Femur (tissue), 1 donor: ENCODE measurements around the gene TFPT.

Source experiments
- DNase-seq: peaks from one replicate; pipeline ENCODE4 v3.0.0-alpha.2; 2017

The TFPT gene, protein sequence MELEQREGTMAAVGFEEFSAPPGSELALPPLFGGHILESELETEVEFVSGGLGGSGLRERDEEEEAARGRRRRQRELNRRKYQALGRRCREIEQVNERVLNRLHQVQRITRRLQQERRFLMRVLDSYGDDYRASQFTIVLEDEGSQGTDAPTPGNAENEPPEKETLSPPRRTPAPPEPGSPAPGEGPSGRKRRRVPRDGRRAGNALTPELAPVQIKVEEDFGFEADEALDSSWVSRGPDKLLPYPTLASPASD

DNA sequence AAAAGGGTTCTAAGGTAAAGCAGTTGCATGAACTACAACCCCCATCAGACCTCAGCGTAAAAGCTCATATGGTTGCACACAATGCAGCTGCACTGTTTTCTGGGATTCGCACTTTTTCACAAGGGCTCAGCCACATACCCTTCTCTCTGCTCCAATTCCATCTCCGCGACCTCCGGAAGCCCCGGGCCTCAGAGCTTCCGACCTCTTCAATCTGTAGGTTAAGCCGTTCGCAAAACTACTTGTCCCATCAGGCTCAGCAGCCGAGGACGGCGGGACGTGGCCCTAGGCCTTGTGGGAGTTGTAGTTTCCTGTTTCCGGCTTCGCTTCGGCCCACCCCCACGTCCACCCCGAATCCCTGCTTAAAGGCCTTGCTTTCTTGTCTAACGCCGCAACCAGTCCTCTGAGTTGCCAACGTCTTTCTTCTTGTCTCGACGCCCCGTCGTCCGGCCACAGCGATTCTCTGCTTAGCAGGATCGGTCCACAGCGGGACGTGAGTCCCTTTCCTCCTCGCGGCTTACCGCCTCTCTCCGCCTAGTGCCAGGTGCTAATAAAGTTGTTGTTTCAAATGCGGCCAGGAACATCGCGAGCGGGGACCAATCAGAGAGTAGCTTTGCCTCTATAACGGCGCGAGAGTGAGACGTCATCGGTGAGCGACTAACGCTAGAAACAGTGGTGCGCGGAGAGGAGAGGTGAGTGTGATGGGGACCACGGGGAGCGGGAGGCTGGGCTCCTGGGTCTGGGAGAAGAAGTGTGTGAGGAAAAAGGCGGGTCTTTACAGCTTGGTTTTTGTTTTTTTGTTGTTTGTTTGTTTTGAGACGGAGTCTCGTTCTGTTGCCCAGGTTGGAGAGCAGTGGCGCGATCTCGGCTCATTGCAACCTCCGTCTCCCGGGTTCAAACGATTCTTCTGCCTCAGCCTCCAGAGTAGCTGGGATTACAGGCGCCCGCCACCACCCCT, at the start of gene TFPT, which contains the start of gene PRPF31:
TSS of gene TFPT (minus strand) at position 549 of the 955 bp plus-strand sequence. CDS start at position 161, 388 bp downstream.
TSS of gene PRPF31 (plus strand) at position 646 of the 955 bp plus-strand sequence. CDS start 2,525 bp downstream, outside the sequence.
- DNase-seq = peak; percentile 97

DNA sequence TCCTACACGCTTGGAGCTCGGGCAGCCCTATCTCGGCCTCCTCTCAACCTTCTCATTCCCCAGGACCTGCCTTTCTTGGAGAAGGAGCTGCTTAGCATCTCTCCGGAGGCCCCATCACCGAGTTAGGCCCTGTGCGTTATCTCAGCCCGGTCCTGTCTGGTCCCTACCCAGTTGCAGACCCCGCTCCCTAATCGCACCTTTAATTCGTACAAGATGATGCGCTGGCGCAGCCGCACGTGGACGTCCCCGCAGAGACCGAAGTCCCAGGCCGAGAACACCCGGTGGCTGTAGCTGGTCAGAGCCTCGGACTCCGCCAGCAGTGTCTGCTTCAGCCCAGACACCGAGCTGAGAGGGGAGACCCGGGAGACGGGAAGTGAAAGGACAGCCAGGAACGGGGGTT, 49.8 kb upstream of the TFPT start:
- no peak for DNase-seq

DNA sequence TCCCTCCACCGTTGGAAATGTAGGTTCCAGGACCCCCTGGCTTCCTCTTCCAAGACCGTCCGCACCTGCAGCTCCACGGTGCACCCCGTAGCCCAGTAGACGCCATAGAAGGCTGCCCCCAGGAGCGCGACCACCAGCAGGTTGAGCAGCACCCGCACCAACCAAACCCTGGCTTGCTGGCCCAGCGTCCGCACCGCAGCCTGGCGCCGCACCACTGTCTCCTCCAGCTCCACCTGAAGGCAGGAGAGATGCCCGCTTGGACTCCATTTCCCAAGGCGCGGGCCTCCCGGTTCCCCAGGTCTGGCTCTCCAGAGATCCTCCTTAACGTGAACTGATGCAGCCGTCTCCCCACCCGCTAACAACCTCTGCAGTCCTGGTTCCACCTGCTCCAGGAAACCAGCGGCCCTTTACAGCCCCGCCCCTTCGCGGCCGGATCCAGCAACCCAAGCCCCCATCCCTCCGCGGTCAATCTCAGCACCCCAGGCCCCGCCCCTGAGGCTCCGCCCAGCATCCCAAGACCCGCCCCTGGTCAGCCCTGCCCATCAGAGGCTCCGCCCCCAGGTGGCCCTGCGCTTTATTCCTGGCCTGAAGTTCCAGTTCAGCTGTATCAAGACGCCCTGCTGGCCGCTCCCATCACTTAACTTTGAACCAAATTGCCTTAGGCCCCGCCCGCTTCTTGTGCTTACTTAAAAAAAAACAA, 49.1 kb upstream of the TFPT start:
- peak; percentile 80 for DNase-seq

DNA sequence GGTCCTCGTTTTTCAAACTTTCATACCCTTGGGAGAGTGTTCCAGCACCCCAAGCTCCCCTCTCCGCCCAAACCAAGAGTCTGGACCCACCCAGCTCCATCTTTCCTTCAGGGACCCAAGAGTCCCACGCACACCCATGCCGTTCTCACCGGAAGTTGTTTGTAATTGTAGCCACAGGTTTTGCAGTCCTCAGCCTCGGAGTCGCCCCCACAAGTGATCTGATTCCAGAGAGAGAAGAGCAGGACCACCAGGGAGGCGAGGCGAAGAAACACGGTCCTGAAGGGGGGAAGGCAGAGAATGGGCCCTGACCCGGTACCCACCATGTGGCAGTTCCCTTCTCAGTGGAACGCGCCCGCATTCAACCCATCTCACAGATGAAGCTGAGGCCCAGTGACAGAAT, 47.4 kb upstream of the TFPT start:
- no peak for DNase-seq

DNA sequence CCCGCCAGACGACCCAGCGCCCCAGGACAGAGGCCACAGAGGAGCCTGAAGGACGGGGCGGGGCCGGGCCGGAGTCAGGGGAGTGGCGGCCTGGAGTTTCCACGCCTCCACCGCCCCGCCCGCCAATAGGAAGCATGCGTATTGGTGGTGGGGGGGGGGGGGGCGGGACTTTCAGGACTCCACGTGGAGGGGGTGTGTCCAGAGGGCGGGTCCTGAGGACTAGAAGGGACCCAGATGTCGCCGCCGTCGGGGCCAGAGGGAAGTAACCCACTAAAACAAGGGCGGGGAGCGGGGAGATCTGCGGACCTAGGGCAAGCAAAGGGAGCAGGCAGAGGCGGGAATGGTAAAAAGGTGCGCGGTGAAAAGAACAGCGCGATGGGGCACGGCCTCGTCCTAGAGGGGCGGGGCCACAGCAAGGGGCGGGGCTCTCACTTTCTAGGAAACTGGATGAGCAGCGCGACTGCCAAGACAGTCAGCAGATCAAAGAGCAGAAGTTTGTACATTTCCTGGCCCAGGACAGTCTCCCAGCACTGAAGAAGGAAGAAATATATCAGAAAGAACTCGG, 46.9 kb upstream of the TFPT start:
- peak; percentile 91 for DNase-seq

DNA sequence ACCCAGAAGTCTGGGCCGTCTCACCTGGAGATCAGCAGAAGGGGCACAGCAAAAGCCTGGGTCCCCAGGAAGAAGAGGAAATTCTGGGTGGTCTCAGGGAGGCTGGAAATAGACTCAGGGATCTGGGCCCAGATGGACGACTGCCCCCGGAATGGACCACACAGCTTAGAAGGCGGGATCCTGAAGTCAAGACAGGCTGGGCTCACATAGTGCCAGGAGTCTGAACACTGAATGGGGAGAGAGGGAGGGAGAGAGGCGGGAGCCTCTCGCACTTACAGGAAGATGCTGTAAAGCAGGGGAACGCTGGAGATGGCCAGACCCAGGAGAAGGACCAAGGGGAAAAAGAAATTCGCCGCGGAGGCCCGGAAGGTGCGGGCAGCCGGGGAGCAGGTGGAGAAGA, 45.4 kb upstream of the TFPT start:
- DNase-seq = no peak

DNA sequence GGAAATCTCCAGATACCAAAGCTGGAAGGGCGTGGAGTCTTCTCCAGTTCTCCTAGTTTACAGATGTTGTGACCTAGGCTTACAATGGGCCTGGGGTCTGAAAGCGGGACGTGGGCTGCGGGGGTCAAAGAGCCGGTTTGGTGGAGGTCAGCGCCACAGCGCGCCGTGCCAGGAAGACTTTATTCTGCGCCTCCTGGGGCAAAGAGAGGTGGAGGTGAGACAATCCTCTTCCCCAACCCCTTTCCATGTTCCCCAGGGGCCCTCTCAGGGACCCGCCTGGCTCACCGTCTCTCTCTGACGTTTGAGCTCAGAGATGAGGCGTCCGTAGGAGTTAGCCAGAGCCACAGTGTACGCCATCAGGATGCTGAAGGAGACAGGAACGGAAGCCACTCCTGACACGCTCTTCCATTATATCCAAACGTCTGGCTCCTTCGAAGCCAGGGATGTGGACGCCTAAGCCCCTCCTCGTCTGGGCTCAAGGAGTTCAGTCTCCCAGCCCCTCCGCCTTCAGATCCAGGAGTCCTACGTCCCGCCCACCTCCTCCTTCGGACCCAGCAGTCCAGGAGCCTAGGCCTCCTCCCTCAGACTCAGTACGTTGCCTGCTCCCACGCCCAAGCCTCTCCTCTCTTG, 44.8 kb upstream of the TFPT start:
- DNase-seq = no peak

DNA sequence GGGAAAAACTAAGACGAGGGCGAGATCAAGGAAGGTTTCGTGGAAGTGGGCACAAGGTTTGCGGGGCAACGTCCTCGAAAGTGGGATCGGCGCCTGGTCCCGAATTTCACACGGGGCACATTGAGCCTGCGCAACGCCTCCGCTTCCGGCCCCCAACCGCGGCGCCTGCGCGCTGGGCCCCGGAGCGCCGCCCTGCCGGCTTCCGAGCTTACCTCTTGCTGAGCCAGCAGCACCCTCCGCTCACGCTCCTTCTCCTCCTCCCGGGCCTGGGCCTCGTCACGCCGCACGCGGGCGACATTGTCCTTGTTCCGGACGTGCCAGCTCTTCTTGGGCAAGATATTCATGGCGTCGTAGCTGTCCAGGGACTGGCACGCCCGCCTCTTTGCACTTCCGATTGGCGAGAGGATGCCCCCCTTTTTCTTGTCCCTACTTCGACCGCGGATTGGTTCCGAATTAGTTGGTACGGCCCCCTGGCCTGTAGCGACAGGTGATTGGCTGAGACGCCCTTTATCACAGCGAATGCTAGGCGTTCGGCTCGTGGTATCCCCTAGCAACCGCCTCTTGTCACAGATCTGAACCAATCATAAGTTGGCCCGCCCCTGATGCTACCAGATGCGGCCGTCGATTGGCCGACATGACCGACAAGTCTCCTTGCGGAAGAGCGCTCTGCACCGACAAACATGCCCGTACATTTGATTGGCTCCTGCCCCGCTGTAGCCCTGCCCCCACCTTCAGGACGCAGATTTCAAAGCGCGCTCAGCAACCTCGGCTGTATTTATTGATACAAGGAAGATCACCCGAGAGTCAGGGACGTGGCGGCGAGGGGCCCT, 44.1 kb upstream of the TFPT start, which contains the start of gene LENG1:
TSS of gene LENG1 (minus strand) at position 370 of the 830 bp plus-strand sequence. CDS start at position 344, 26 bp downstream.
- DNase-seq = peak; percentile 100

DNA sequence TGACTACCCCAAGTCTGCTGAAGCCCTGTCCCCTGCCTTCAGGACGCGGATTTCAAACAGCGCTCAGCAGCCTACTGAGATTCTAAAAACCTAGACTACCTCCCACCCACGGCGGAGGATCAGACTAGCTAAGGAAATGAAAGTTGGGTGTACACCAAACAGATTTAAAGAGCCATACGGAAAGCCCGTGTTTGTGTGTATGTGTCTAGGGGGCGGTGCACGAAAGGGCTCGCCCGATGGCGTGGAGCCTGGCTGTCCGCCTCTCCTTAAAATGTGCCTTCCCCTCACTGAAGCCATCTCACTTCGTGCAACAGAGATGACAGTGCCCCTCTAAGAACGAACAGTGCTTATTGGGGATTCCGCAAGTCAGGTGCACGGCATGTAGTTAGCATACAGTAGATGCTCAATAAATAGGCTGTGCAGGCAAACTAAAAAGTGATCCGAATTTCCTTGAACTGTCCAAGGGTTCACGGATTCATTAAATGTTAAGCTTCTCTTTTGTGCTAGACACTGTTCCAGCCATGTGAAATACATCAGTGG, 43.4 kb upstream of the TFPT start:
- DNase-seq = no peak

DNA sequence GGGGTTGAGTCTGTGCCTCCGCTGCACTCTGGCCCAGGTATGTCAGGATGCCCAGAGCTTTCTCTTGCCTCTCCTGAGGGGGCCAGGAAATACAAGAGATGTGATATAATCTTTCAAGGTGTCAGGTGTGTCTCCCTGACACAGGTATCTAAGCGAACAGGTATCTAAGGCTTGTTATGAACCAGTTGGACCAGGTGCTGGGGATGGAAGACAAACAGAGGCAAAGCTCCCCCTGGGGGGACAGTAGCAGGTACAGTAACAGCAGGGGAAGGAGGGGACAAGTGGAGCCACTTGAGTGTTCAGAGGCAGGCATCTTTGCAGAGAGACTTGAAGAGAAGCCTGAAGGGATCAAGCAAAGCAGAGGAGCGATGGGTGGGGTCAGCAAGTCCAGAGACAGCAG, 41.5 kb upstream of the TFPT start:
- no peak for DNase-seq

DNA sequence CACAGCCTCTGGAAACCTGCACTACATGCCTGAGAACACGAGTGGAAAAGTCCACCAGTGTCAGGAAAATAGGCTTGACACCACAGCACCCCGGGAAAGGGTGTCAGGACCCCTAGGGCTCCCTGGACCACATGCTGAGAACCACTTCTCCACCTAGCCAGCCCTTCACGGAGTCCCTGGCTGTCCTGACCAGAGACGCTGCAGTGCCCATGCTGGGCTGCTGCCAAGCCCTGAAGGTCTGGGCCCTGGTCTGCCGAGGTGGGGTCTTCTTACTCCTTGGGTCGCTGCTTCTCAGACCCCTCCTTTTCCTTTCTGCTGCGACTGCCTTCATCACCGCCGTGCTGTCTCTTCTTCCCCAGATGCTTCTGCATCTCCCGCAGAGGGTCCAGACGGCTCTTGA, 41.0 kb upstream of the TFPT start:
- no peak for DNase-seq

DNA sequence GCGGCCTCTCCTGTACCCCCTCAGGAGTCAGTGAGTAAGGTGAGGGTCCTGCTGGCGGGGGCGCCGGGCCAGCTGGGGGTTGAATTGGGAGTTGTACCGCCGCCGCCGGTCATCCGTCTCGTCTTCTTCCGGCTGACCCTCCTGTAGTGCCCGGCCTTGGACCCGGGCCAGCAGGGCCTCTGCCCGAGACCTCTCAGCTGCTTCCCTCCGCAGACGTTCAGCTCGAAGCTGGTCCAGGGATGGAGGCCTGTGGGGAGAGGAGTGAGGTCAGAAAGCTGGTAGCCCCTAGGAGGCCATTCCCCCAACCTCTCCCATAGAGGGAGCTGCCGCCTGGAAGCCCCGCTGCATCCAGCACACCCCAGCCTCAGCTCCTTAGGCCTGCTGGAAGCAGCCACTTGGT, 40.2 kb upstream of the TFPT start:
- DNase-seq = no peak

DNA sequence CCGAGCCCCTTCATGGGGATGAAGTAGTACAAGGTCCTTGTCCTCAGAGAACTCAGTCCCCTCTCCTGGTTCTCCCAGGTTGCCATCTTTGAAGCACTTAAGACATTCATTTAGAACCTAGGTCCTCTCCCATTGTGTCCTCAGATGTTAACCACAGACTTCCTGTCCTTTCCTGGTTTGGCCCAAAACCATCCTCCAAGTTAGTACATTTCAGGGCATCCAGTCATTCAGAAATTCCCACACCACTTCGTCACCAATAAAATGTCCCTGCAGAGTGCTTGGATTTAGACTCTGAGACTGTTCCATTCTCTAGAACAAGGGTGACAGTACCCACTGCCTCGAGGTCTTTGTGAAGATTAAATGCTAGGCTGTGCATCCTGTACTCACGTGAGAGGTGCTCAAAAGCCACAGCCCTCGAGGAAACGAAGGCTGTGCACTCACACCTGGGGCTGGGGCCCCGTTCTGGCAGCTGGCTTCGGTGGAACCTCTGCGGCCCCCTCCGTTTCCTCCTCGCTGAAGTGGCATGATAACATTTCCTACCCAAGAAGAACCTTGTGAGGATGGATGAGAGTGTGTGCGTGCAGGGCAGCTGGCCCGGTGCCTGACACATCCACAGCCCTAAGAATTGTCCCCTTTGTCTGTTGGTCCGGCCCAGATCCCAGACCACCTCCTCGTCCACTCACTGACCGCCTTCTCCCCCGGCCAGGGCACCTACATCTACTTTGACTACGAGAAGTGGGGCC, 39.3 kb upstream of the TFPT start:
- no peak for DNase-seq

DNA sequence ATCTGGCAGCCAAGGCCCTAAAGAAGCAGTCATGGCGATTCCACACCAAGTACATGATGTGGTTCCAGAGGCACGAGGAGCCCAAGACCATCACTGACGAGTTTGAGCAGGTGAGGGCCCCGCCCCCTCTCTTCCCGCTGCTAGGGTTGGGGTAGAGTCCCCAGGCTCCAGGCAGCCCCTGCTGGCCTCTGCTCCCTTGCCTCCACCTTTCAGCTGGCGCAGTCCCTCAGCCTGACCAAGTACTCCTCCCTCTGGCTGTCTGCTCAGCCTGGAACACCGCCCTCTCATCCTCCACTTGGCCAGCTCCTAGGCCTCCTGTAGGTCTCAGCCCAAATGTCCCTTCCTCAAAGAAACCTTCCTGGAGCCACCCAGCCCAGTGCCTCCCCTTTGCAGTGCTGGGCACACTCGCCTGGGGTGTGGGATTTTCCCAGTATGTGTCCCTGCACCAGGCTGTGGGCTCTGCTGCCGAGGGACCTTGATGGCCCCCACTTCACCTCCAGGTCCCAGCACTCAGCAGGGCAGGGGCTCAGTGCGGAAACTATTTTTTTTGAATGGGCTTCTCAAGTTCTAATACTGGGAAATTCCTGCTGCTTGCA, 38.4 kb upstream of the TFPT start:
- DNase-seq = no peak

DNA sequence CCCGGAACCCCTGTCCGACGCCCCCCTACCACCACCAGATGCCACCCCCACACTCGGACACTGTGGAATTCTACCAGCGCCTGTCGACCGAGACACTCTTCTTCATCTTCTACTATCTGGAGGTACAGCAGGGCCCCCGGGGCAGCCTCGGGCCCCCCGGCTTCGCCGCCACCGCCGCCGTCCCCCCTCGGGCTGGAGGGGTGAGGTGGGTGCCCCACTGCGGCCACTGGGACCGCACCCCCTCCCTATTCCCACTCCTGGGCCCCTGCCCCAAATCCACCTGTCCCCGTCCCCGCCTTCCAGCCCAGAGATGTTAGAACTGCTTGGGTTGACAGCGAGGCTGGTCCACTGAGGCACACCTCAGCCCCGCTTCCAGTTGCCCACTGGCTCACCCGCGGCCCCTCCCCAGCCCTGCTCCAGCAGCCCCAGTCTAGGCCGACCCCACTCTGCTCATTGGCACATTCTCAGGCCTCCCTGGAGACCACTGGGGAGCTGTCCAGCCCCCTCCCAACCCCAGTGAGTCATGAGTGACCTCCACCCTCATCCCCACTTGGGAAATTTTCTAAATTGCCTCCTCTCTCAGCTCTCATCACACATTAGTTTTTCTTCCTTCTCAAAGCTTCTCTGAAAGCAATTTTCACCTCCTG, 37.5 kb upstream of the TFPT start:
- no peak for DNase-seq

DNA sequence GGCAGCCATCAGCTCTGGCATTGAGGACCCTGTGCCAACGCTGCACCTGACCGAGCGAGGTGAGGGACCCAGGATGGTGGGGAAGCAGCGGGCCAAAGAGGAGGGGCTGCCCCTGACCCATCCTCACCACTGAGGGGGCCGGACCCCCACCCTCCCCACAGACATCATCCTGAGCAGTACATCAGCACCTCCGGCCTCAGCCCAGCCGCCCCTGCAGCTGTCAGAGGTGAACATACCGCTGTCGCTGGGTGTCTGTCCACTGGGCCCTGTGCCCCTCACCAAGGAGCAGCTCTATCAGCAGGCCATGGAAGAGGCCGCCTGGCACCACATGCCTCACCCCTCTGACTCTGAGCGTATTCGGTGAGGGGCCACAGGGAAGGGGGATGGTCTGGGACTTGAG, 36.8 kb upstream of the TFPT start:
- DNase-seq = no peak

DNA sequence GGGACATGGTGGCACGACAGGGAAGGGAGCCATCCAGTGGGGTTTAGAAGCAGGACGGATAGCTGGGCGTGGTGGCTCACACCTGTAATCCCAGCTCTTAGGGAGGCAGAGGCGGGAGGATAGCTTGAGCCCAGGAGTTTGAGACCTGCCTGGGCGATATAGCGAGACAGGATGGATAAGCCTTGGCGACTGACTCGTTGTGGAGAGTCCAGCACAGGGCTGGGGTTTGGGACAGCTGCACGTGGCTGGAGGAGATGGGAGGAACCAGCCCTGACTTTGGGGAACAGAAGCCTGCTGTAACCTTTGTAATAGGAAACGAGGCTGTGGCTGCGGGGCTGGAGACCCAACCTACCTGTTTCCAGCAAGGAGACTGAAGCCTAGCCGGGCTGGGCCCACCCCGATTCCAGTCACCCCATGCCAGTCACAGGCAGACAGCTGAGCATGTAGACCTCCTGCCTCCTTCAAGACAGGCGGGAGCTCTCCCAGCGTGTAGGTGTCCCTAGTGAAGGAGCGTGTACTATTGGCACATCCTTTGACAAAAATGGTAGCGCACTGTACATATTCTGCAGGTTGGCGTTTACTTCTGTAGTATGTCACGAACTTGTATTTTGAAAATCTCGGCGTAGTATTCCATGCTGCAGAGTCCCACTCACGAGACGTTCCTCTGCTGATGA, 36.0 kb upstream of the TFPT start:
- DNase-seq = no peak

DNA sequence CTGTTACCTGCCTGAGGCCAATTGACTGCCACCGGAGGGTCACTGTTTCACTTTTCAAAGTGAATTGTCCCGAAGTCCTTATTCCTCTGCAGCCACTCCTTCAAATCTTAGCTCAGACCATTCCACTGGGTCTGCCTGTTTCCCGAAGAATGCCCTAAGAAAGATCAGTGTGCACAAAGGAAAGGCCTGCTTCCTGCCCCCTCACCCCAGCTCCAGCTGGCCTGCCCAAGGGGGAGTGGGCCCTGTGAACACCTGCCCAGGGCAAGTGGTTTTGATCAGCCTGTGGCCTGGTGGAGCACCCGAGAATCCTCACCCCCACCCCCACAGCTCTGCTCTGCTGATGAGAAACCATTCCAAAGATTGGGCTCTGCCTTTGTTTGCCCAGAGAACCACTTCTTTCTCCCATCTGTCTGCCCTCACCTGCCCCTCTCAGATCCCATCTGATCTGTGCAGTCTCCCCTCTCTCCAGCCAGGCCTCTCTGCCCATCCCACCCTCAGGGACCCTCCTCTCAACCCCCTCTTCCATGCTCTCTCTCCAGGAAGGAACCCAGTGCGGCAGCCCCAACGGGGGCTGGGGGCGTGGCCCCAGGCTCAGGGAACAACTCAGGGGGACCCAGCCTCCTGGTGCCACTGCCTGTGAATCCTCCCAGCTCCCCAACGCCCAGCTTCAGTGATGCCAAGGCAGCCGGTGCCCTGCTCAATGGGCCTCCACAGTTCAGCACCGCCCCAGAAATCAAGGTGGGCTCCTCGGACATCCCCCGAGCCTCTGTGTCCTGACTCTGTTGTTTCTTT, 33.8 kb upstream of the TFPT start:
- DNase-seq = no peak
